Dermis microvascular lymphatic vessel endothelial cell (primary cell): ENCODE data around the gene CAMSAP2. TPM values are rescaled to one million over a fixed set of nuclear protein-coding genes. Genes with fewer than 3 reads are reported as not detected.

ENCODE experiments used
- DNase-seq, 2 donors: peaks; one replicate each; pipeline versions ENCODE4 v3.0.0 to v3.0.0-alpha.2; 2010; ENCODE audit warnings: low read depth in 2 of 2
- total RNA-seq: library from RNA; depleted of rRNA; stranded (reverse); fragments of >200 nt; gene quantifications from 2 replicates; pipeline ENCODE4 v1.2.1, GENCODE V29; 2014

Gene CAMSAP2
- total RNA-seq, 1 donor from 2014 or later = 22.9 TPM

- DNase-seq = no peak
Observed at GRCh38 chr1:200877010-200877409, 138.3 kb downstream of the CAMSAP2 start.

- DNase-seq = no peak
Observed at GRCh38 chr1:200877839-200878551, 139.3 kb downstream of the CAMSAP2 start.

- DNase-seq = no peak
Observed at GRCh38 chr1:200880212-200880611, 141.5 kb downstream of the CAMSAP2 start.

- DNase-seq = no peak
Observed at GRCh38 chr1:200883118-200883517, 144.4 kb downstream of the CAMSAP2 start.

GRCh38 chr1:200885623-200886402 lies 147.1 kb downstream of the CAMSAP2 start:
- no peak for DNase-seq

- DNase-seq = no peak
Observed at GRCh38 chr1:200886594-200886993, 147.9 kb downstream of the CAMSAP2 start.

- no peak for DNase-seq
Observed at GRCh38 chr1:200887036-200887435, 148.3 kb downstream of the CAMSAP2 start.

- DNase-seq = no peak
Observed at GRCh38 chr1:200887772-200888348, 149.2 kb downstream of the CAMSAP2 start.

- DNase-seq = no peak
Observed at GRCh38 chr1:200888349-200888838, 149.7 kb downstream of the CAMSAP2 start.

- no peak for DNase-seq
Observed at GRCh38 chr1:200889571-200889970, 150.9 kb downstream of the CAMSAP2 start.

GRCh38 chr1:200890027-200890426 lies 151.3 kb downstream of the CAMSAP2 start:
- no peak for DNase-seq

- no peak for DNase-seq
Observed at GRCh38 chr1:200890818-200891773, 152.4 kb downstream of the CAMSAP2 start.

- no peak for DNase-seq
Observed at GRCh38 chr1:200891774-200892157, 153.1 kb downstream of the CAMSAP2 start.

- no peak for DNase-seq
Observed at GRCh38 chr1:200892546-200892945, 153.9 kb downstream of the CAMSAP2 start.

GRCh38 chr1:200892958-200893357 lies 154.3 kb downstream of the CAMSAP2 start:
- no peak for DNase-seq

GRCh38 chr1:200893411-200893901 lies 154.8 kb downstream of the CAMSAP2 start:
- DNase-seq = no peak

- DNase-seq = no peak
Observed at GRCh38 chr1:200894712-200895442, 156.2 kb downstream of the CAMSAP2 start, which contains the start of gene INAVA. Gene INAVA, plus strand, starts transcription at chr1:200894900. Its CDS starts 3,501 bp downstream, at chr1:200898401.

GRCh38 chr1:200895443-200895789 lies 156.7 kb downstream of the CAMSAP2 start:
- no peak for DNase-seq

GRCh38 chr1:200895801-200896530 lies 157.3 kb downstream of the CAMSAP2 start:
- DNase-seq = no peak
